Vagina (tissue), 2 donors: ENCODE data around the gene TIMP2. TPM values are rescaled to one million over a fixed set of nuclear protein-coding genes. Genes with fewer than 3 reads are reported as not detected.

Experiments
- DNase-seq, 2 donors: peaks; one replicate each; pipeline ENCODE4 v3.0.0-alpha.2; 2017; ENCODE audit errors: extremely low spot score in 2 of 2
- H3K27ac ChIP-seq: fragments of 200-600 bp; sonication (generic); one replicate; pipeline ENCODE4 v1.5.1; 2019
- H3K27me3 ChIP-seq: fragments of 200-600 bp; sonication (generic); one replicate; pipeline ENCODE4 v1.5.1; 2019
- H3K36me3 ChIP-seq, 2 donors: fragments of 200-600 bp; sonication (generic); one replicate each; pipeline ENCODE4 v1.5.1; 2017 to 2019
- H3K4me1 ChIP-seq: fragments of 200-600 bp; sonication (generic); one replicate; pipeline ENCODE4 v1.5.1; 2019
- H3K4me3 ChIP-seq, 2 donors: fragments of 200-600 bp; sonication (generic); 1 replicate in 1 of 2; 2 replicates in 1 of 2; pipeline ENCODE4 v1.5.1; 2016 to 2019
- H3K9me3 ChIP-seq: fragments of 200-600 bp; sonication (generic); one replicate; pipeline ENCODE4 v1.5.1; 2019
- POLR2A ChIP-seq, 2 donors: fragments of 450-650 bp; IDR thresholded peaks; one replicate each; pipeline ENCODE4 v1.6.1; 2017; ENCODE audit warnings: antibody characterized with exemption in 2 of 2, mild to moderate bottlenecking in 2 of 2, moderate library complexity in 2 of 2
- POLR2AphosphoS5 ChIP-seq, 2 donors: sonication (generic); formaldehyde crosslinking; IDR thresholded peaks; one replicate each; pipeline ENCODE4 v1.9.0; 2017; ENCODE audit warnings: antibody characterized with exemption in 2 of 2, mild to moderate bottlenecking in 2 of 2, low read depth in 1 of 2; ENCODE audit not compliant: insufficient read depth in 1 of 2
- intact Hi-C: fragments of 100-400 bp; cut with DNase I; formaldehyde crosslinking; loops from one replicate; pipeline ENCODE4 v1.15.1; 2023
- total RNA-seq: library from RNA; depleted of rRNA; stranded (reverse); fragments of >200 nt; gene quantifications from one replicate; pipeline ENCODE4 v1.2.3, GENCODE V29; 2016
- TF ChIP-seq, protein P1 (sequence below), 3 experiments: fragments of 450-650 bp in 2 of 3; fragments of 200-600 bp in 1 of 3; sonication (generic) in 1 of 3; IDR thresholded peaks; one replicate each; pipeline ENCODE4 v1.5.1; 2017 to 2019; ENCODE audit warnings: antibody characterized with exemption in 3 of 3, mild to moderate bottlenecking in 2 of 3, moderate library complexity in 2 of 3

The TIMP2 gene
- total RNA-seq, 1 donor from 2014 or later = 181 TPM

- TF ChIP-seq POLR2A (IDR thresholded peaks at IDR 0.05) (no peak), POLR2AphosphoS5 (IDR thresholded peaks at IDR 0.05; ENCODE audit: insufficient read depth in 1 of 2, low read depth in 1 of 2) (no peak)
- TF ChIP-seq, protein P1, sequence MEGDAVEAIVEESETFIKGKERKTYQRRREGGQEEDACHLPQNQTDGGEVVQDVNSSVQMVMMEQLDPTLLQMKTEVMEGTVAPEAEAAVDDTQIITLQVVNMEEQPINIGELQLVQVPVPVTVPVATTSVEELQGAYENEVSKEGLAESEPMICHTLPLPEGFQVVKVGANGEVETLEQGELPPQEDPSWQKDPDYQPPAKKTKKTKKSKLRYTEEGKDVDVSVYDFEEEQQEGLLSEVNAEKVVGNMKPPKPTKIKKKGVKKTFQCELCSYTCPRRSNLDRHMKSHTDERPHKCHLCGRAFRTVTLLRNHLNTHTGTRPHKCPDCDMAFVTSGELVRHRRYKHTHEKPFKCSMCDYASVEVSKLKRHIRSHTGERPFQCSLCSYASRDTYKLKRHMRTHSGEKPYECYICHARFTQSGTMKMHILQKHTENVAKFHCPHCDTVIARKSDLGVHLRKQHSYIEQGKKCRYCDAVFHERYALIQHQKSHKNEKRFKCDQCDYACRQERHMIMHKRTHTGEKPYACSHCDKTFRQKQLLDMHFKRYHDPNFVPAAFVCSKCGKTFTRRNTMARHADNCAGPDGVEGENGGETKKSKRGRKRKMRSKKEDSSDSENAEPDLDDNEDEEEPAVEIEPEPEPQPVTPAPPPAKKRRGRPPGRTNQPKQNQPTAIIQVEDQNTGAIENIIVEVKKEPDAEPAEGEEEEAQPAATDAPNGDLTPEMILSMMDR (IDR thresholded peaks at IDR 0.05) = no peak
- peak overlapping the region; percentile 85 for H3K27ac ChIP-seq
- H3K9me3 ChIP-seq = peaks cover 10% of the 10 kb centered on the region
- intact Hi-C loops = no loop called here
- no peak overlapping the region for H3K4me3 ChIP-seq
- H3K36me3 ChIP-seq = no peaks in the 10 kb centered on the region
- DNase-seq = no peak
- no peaks in the 10 kb centered on the region for H3K27me3 ChIP-seq
- H3K4me1 ChIP-seq = peaks cover 30% of the 10 kb centered on the region
These were observed 26.9 kb upstream of the TIMP2 start for GRCh38 chr17:78951967-78952551.

DNA sequence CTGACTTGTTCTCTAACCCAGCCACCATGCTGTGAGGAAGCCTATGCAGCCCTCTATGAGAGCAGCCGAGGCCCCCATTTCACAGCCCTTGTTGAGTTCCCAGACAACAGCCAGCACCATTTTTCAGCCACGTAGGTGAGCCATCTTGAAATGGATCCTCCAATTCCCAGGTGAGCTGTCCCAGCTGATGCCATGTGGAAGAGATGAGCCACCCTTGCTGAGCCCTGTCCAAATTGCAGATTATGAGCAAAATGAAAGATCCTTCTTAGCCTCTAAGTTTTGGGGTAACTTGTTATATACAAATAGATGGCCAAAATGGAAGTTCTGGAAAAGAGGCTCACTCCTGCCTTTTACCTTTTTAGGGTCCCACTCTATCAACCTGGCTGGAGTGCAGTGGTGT, 25.7 kb upstream of the TIMP2 start:
- intact Hi-C loops = no loop called here
- no peaks in the 10 kb centered on the region for H3K36me3 ChIP-seq
- peaks cover 30% of the 10 kb centered on the region for H3K4me1 ChIP-seq
- no peak for DNase-seq
- H3K27ac ChIP-seq = no peak overlapping the region
- TF ChIP-seq POLR2AphosphoS5 (IDR thresholded peaks at IDR 0.05; ENCODE audit: insufficient read depth in 1 of 2, low read depth in 1 of 2) (no peak), POLR2A (IDR thresholded peaks at IDR 0.05) (no peak)
- TF ChIP-seq, protein P1 (IDR thresholded peaks at IDR 0.05) = no peak
- no peak overlapping the region for H3K4me3 ChIP-seq
- H3K9me3 ChIP-seq = peaks cover 10% of the 10 kb centered on the region
- H3K27me3 ChIP-seq = no peaks in the 10 kb centered on the region

DNA sequence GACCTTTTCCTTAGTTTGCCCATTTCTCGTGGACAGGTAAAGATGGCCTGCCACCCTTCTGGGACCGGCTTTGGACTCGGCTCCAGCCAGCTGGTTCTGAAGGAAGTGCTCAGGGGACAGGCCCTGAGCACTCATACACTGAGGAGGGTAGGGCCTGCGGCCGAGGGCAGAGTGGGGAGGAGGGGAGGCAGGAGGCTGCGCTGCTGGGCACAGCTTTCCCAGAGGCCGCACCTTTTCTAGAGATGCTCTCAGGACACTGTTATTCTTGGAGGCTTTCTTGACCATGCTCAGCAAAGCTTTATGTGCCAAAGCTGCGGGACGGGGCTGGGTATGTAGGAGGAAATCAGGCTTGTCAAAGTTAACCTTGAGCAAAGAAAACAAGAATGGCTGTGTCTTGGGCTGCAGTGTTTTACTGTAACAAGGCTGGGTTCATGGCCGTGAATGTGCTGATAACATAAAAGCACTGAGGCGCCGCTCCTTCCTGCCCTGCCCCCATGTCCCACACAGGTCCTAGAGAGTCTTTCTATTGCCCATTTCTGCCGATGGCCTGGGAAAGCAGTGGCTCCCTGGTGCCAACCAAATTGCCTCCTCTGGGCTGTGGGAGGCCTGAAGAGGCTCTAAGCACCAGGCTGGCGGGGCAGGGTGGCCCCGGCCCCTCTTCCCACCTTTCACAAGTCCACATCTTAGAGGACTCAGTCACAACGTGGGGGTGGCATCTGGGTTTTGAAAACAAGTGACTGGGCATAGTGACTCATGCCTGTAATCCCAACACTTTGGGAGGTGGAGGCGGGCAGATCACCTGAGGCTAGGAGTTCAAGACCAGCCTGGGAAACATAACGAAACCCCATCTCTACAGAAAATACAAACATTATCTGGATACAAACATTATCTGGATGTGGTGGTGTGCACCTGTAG, 22.3 kb upstream of the TIMP2 start:
- TF ChIP-seq POLR2AphosphoS5 (IDR thresholded peaks at IDR 0.05; ENCODE audit: insufficient read depth in 1 of 2, low read depth in 1 of 2) (no peak), POLR2A (IDR thresholded peaks at IDR 0.05) (no peak)
- TF ChIP-seq, protein P1 (IDR thresholded peaks at IDR 0.05) = no peak
- H3K4me1 ChIP-seq = peaks cover 9% of the 10 kb centered on the region
- H3K9me3 ChIP-seq = peaks cover 10% of the 10 kb centered on the region
- DNase-seq = no peak
- H3K27me3 ChIP-seq = no peaks in the 10 kb centered on the region
- H3K4me3 ChIP-seq = no peak overlapping the region
- no peak overlapping the region for H3K27ac ChIP-seq
- H3K36me3 ChIP-seq = no peaks in the 10 kb centered on the region
- intact Hi-C loops = no loop called here

- no peaks in the 10 kb centered on the region for H3K27me3 ChIP-seq
- intact Hi-C loops = no loop called here
These were observed 21.4 kb upstream of the TIMP2 start for GRCh38 chr17:78946631-78947030.

More at GRCh38 chr17:78946631-78947030, 21.4 kb upstream of the TIMP2 start:
- Histone ChIP-seq H3K4me3 (no peak overlapping the region), H3K4me1 (peaks cover under 1% of the 10 kb centered on the region), H3K36me3 (no peaks in the 10 kb centered on the region), H3K27ac (no peak overlapping the region), H3K9me3 (peaks cover 10% of the 10 kb centered on the region)
- no peak for DNase-seq
- no peak for TF ChIP-seq POLR2AphosphoS5 (IDR thresholded peaks at IDR 0.05; ENCODE audit: insufficient read depth in 1 of 2, low read depth in 1 of 2)
- TF ChIP-seq, protein P1 (IDR thresholded peaks at IDR 0.05) = no peak
- TF ChIP-seq POLR2A (IDR thresholded peaks at IDR 0.05) = no peak
